Neutrophil (primary cell): Measurements from ENCODE around the gene NSD2.

ENCODE experiments used
- H3K27ac ChIP-seq: fragments of 200-600 bp; sonication (generic); 2 replicates; pipeline ENCODE4 v1.5.1; 2016; ENCODE audit warnings: mild to moderate bottlenecking, moderate library complexity
- H3K27me3 ChIP-seq: fragments of 200-600 bp; sonication (generic); 2 replicates; pipeline ENCODE4 v1.6.0; 2016; ENCODE audit warnings: mild to moderate bottlenecking
- H3K36me3 ChIP-seq: fragments of 200-600 bp; sonication (generic); 2 replicates; pipeline ENCODE4 v1.5.1; 2017
- H3K4me1 ChIP-seq, 2 experiments: fragments of 200-600 bp in 1 of 2; sonication (generic) in 1 of 2; 1 replicate in 1 of 2; 2 replicates in 1 of 2; pipeline versions ENCODE4 v1.5.1 to v1.6.1; 2013 to 2016; ENCODE audit warnings: low read depth in 1 of 2, low read length in 1 of 2, mild to moderate bottlenecking in 1 of 2, moderate library complexity in 1 of 2; ENCODE audit not compliant: control insufficient read depth in 1 of 2, insufficient read depth in 1 of 2
- H3K4me3 ChIP-seq, 2 experiments: fragments of 200-600 bp in 1 of 2; sonication (generic) in 1 of 2; 1 replicate in 1 of 2; 2 replicates in 1 of 2; pipeline ENCODE4 v1.5.1; 2013 to 2016; ENCODE audit warnings: low read depth in 1 of 2, low read length in 1 of 2, mild to moderate bottlenecking in 1 of 2, moderate library complexity in 1 of 2
- H3K9me3 ChIP-seq: fragments of 200-600 bp; sonication (generic); 2 replicates; pipeline ENCODE4 v1.5.1; 2016
- TF ChIP-seq, protein P1 (sequence below): fragments of 200-600 bp; sonication (generic); IDR thresholded peaks from 2 replicates; pipeline ENCODE4 v1.5.1; 2016; ENCODE audit warnings: antibody characterized with exemption

The NSD2 gene

DNA sequence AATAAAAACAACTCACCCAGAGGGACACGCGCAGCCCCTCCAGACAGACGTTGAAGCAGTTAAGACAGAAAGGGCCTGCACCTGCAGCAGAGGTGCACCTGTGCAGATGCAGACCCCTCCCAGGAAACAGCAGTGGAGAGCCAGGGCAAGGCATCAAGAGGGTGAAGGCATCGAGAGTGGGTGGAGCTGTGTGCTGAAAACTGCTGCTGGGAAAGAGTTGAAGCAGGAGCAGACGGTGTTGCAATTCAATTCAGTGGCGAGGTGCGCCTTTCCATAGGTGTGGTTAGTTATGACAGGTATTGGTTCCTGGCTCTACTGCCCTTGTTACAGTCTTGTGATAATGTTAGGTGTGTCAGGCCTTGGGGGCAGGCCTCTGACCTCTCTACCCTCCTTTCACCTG, 31.9 kb upstream of the NSD2 start:
- no peak overlapping the region for H3K4me3 ChIP-seq
- TF ChIP-seq, protein P1, sequence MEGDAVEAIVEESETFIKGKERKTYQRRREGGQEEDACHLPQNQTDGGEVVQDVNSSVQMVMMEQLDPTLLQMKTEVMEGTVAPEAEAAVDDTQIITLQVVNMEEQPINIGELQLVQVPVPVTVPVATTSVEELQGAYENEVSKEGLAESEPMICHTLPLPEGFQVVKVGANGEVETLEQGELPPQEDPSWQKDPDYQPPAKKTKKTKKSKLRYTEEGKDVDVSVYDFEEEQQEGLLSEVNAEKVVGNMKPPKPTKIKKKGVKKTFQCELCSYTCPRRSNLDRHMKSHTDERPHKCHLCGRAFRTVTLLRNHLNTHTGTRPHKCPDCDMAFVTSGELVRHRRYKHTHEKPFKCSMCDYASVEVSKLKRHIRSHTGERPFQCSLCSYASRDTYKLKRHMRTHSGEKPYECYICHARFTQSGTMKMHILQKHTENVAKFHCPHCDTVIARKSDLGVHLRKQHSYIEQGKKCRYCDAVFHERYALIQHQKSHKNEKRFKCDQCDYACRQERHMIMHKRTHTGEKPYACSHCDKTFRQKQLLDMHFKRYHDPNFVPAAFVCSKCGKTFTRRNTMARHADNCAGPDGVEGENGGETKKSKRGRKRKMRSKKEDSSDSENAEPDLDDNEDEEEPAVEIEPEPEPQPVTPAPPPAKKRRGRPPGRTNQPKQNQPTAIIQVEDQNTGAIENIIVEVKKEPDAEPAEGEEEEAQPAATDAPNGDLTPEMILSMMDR = no peak

DNA sequence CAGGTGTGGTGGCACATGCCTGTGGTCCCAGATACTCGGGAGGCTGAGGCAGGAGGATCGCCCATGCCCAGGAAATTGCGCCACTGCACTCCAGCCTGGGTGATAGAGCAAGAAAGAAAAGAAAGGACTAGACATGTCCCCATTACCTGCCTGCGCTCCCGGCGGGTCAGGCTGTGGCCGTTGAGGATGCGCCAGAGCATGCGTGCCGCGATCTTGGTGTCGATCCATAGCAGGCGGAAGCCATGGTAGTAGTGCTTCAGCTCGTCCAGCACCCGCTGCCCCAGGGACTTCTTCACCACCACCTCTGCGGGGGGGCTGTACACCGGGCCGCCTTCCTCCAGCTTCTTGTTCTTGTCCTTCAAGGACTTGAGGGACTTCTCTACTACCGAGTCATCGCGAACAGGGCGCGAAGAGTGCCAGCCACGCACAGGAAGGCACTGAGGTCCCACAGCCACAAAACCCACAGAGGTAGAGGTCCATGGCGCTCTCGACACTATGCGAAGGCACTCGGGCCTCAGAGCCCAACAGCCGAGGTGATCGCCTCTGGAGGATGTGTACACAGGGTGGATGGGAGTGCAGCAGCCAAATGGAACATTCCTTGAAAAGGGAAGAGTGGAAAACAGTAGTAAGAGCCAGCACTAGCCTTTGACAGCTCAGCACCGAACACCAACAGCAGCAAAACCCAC, 29.8 kb upstream of the NSD2 start:
- no peak overlapping the region for H3K27ac ChIP-seq
- H3K4me3 ChIP-seq = no peak overlapping the region
- H3K4me1 ChIP-seq = no peaks in the 10 kb centered on the region
- TF ChIP-seq, protein P1 = no peak
- no peaks in the 10 kb centered on the region for H3K27me3 ChIP-seq
- H3K9me3 ChIP-seq = no peaks in the 10 kb centered on the region
- peaks cover 41% of the 10 kb centered on the region for H3K36me3 ChIP-seq

More for the DNA sequence above, 31.9 kb upstream of the NSD2 start:
- Histone ChIP-seq H3K27ac (no peak overlapping the region), H3K36me3 (peaks cover 59% of the 10 kb centered on the region), H3K4me1 (no peaks in the 10 kb centered on the region), H3K27me3 (no peaks in the 10 kb centered on the region), H3K9me3 (no peaks in the 10 kb centered on the region)

DNA sequence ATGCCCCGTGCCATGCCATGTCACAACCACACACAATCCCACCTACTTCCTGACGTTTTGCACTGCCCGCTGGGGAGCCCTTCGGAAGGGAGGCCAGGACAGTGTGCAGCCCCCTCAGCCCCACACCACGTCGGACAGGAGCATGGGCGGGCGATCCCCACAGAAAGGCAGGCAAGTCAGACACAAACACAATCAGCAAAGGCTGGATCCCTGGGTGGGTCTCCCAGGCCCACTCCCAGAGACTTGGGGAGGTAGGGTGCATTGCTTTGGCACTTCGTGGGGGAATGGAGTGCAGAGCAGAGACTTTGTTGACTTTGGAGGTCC, 29.3 kb upstream of the NSD2 start:
- TF ChIP-seq, protein P1 = no peak
- no peaks in the 10 kb centered on the region for H3K4me1 ChIP-seq
- no peak overlapping the region for H3K27ac ChIP-seq
- no peak overlapping the region for H3K4me3 ChIP-seq
- H3K36me3 ChIP-seq = peaks cover 37% of the 10 kb centered on the region
- H3K27me3 ChIP-seq = no peaks in the 10 kb centered on the region
- H3K9me3 ChIP-seq = no peaks in the 10 kb centered on the region

DNA sequence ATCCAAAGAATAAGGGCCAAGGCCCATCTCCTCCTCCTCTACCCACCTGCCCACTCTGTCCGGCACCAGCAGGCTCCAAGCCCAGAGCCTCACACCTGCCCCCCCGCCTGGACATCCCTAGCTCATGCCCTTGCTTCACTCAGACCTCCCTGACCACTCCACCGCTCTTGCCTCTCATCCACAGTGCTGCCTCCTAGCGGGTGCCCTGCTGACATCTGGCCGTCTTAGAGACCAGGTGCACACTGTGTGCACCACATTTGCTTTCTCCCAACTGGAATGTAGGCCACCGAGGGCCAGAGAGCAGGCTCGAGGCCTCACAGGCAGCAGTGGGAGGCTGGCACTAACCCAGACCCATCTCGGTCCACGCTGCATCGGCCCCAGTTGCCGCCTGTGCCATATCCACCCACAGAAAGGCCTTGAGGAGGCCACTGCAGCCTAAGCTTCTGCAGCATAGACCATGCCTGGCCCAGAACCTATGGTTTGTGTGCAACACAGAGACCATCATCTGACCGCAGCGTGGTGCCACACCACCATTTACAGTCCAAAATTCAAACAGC, 28.8 kb upstream of the NSD2 start:
- no peaks in the 10 kb centered on the region for H3K27me3 ChIP-seq
- peaks cover 37% of the 10 kb centered on the region for H3K36me3 ChIP-seq
- H3K4me3 ChIP-seq = no peak overlapping the region
- TF ChIP-seq, protein P1 = no peak
- no peaks in the 10 kb centered on the region for H3K4me1 ChIP-seq
- no peaks in the 10 kb centered on the region for H3K9me3 ChIP-seq
- H3K27ac ChIP-seq = no peak overlapping the region

DNA sequence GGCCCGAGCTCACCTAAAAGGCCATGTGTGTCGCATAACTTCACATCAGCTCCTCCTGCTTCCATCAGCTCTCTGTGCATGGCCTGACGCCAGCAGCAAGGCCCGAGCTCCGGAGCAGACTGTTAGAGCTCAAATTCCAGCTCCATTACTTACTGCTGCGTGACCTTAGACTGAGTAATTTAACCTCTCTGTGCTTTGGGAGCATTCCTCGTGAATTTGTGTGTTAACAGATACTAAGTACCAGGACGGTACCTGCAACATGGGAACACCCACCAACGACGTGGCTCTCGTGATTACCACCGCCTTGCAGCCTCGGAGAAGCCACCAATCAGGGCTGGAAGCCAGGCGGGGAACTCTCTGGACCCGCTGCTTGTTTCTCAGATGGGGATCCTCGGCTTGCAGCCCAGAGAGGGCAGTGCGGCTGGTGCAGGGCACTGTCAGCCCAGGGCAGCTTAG, 28.2 kb upstream of the NSD2 start:
- TF ChIP-seq, protein P1 = no peak
- Histone ChIP-seq H3K4me3 (no peak overlapping the region), H3K27ac (no peak overlapping the region), H3K36me3 (peaks cover 37% of the 10 kb centered on the region), H3K27me3 (no peaks in the 10 kb centered on the region), H3K9me3 (no peaks in the 10 kb centered on the region), H3K4me1 (no peaks in the 10 kb centered on the region)
